Hepatocyte (in vitro differentiated cells): ENCODE measurements around the gene CHMP4B.

Experiments used
- CTCF ChIP-seq: fragments of 200-600 bp; sonication (generic); IDR thresholded peaks from 2 replicates; pipeline ENCODE4 v1.5.1; 2016; ENCODE audit warnings: antibody characterized with exemption, mild to moderate bottlenecking; ENCODE audit not compliant: poor library complexity
- EZH2 ChIP-seq: fragments of 200-600 bp; sonication (generic); IDR thresholded peaks from 2 replicates; pipeline ENCODE4 v1.6.1; 2016; ENCODE audit warnings: antibody characterized with exemption, mild to moderate bottlenecking, borderline replicate concordance
- EZH2phosphoT487 ChIP-seq: fragments of 200-600 bp; sonication (generic); IDR thresholded peaks from one replicate; pipeline ENCODE4 v1.6.1; 2018; ENCODE audit warnings: antibody characterized with exemption, mild to moderate bottlenecking, low read depth, moderate library complexity; ENCODE audit not compliant: unreplicated experiment, severe bottlenecking

GRCh38 chr20:33840160-33840559, 29.0 kb downstream of the CHMP4B start:
- no peak for TF ChIP-seq CTCF
- TF ChIP-seq EZH2 = no peak
- TF ChIP-seq EZH2phosphoT487 = no peak
